Stimulated activated CD4-positive, alpha-beta T cell treated with anti-CD3 and anti-CD28 coated beads, Interleukin-15, amount 100 ng/mL, for 1 hour (primary cell): Measurements from ENCODE around the gene OR7D2.
A peak's percentile ranks its signal among the peaks of the same experiment; 100 is the strongest.

ENCODE experiments used
- DNase-seq, 2 donors: peaks; one replicate each; pipeline ENCODE4 v3.0.0-alpha.2; 2020; ENCODE audit warnings: low read depth in 1 of 2, low spot score in 1 of 2

The OR7D2 gene

GRCh38 chr19:9205501-9206113 lies 26.8 kb downstream of the OR7D2 start:
- DNase-seq: peak; percentile 32 to 46

GRCh38 chr19:9219489-9219888 lies 40.7 kb downstream of the OR7D2 start, which contains the start of gene OR7D4:
Gene OR7D4, minus strand, starts transcription at chr19:9219589. Its CDS starts 4,752 bp downstream, at chr19:9214837.
- no peak for DNase-seq
